H1 (cell line): Measurements from ENCODE around the gene MICU2. TPM values are rescaled to one million over a fixed set of nuclear protein-coding genes. Genes with fewer than 3 reads are reported as not detected.

Experiments used
- CTCF ChIA-PET: fragments of 300-600 bp; sonication (Branson Sonifier 250); formaldehyde crosslinking; loops from one replicate; lab custom pipeline; 2021; ENCODE audit not compliant: partially characterized antibody; lab: Charles Lee
- POLR2A ChIA-PET: fragments of 300-600 bp; sonication (Branson Sonifier 250); formaldehyde crosslinking; loops from one replicate; lab custom pipeline; 2021; ENCODE audit warnings: inconsistent platforms; ENCODE audit not compliant: partially characterized antibody; lab: Charles Lee
- DNase-seq, 2 experiments: peaks; one replicate each; pipeline versions ENCODE4 v3.0.0 to v3.0.0-alpha.2; 2010 to 2022; ENCODE audit warnings: low spot score in 2 of 2, low read depth in 1 of 2, mixed read lengths in 1 of 2
- FAIRE-seq: peaks from 2 replicates; lab custom pipeline; 2011; peaks lifted over from hg19 to GRCh38; lab: Jason Lieb, UNC
- H2AFZ ChIP-seq: 2 replicates; pipeline ENCODE4 v1.8.1; 2012; ENCODE audit warnings: low read length, inconsistent platforms
- H2AK5ac ChIP-seq: 2 replicates; pipeline ENCODE4 v1.6.1; 2013; ENCODE audit warnings: low read depth, low read length
- H2BK120ac ChIP-seq: replicated peaks from 2 replicates; pipeline ENCODE3; 2013; ENCODE audit warnings: low read depth, low read length, inconsistent platforms
- H2BK12ac ChIP-seq: 2 replicates; pipeline ENCODE4 v1.6.1; 2013; ENCODE audit warnings: low read depth, low read length
- H2BK15ac ChIP-seq: 2 replicates; pipeline ENCODE4 v1.6.1; 2013; ENCODE audit warnings: low read length
- H2BK20ac ChIP-seq: 2 replicates; pipeline ENCODE4 v1.6.1; 2013; ENCODE audit warnings: low read length
- H2BK5ac ChIP-seq: 2 replicates; pipeline ENCODE4 v1.6.1; 2013; ENCODE audit warnings: low read depth, low read length
- H3K14ac ChIP-seq: 2 replicates; pipeline ENCODE4 v1.6.1; 2013; ENCODE audit warnings: inconsistent platforms; ENCODE audit not compliant: insufficient read length
- H3K18ac ChIP-seq: 2 replicates; pipeline ENCODE4 v1.6.1; 2013; ENCODE audit warnings: low read length; ENCODE audit errors: extremely low read depth
- H3K23ac ChIP-seq: 2 replicates; pipeline ENCODE4 v1.6.1; 2013; ENCODE audit warnings: inconsistent platforms; ENCODE audit not compliant: insufficient read length
- H3K23me2 ChIP-seq: 2 replicates; pipeline ENCODE4 v1.6.1; 2013; ENCODE audit warnings: low read depth, low read length
- H3K27ac ChIP-seq: 2 replicates; pipeline ENCODE4 v1.6.1; 2011; ENCODE audit warnings: low read depth, low read length, inconsistent platforms
- H3K27me3 ChIP-seq, 4 experiments: replicated peaks in 1 of 4; 1 replicate in 1 of 4; 2 replicates in 3 of 4; pipeline versions ENCODE4 v1.6.1 to v1.8.1; 2011 to 2013; ENCODE audit warnings: low read length in 3 of 4, mild to moderate bottlenecking in 3 of 4, inconsistent platforms in 2 of 4, mixed read lengths in 2 of 4, moderate library complexity in 1 of 4; ENCODE audit not compliant: control insufficient read depth in 3 of 4, insufficient read depth in 3 of 4; ENCODE audit errors: extremely low read depth in 1 of 4
- H3K36me3 ChIP-seq, 4 experiments: 2 replicates each; pipeline versions ENCODE4 v1.6.1 to v1.8.1; 2011 to 2013; ENCODE audit warnings: mild to moderate bottlenecking in 4 of 4, low read length in 3 of 4, moderate library complexity in 2 of 4, control low read depth in 1 of 4, inconsistent platforms in 1 of 4; ENCODE audit not compliant: insufficient read depth in 4 of 4, control insufficient read depth in 2 of 4
- H3K4ac ChIP-seq: replicated peaks from 2 replicates; pipeline ENCODE3; 2013; ENCODE audit warnings: low read length, low read depth, mixed read lengths, inconsistent platforms; ENCODE audit not compliant: insufficient read length
- H3K4me1 ChIP-seq, 4 experiments: replicated peaks in 1 of 4; 1 replicate in 1 of 4; 2 replicates in 3 of 4; pipeline versions ENCODE4 v1.6.1 to v1.8.1; 2011 to 2013; ENCODE audit warnings: low read length in 3 of 4, inconsistent platforms in 2 of 4, mixed read lengths in 1 of 4; ENCODE audit not compliant: insufficient read depth in 4 of 4, control insufficient read depth in 3 of 4
- H3K4me2 ChIP-seq, 2 experiments: 2 replicates each; pipeline versions ENCODE4 v1.6.1 to v1.8.1; 2011 to 2013; ENCODE audit warnings: low read depth in 2 of 2, low read length in 2 of 2, control low read depth in 1 of 2, inconsistent platforms in 1 of 2, mild to moderate bottlenecking in 1 of 2; ENCODE audit not compliant: insufficient read depth in 1 of 2
- H3K4me3 ChIP-seq, 4 experiments: fragments of 200-600, 300-600 bp in 1 of 4; sonication (generic), shearing (Covaris generic), sonication (Bioruptor Twin) in 1 of 4; 2 replicates each; pipeline versions ENCODE4 v1.5.1 to v1.8.1; 2011 to 2016; ENCODE audit warnings: low read length in 4 of 4, low read depth in 3 of 4, control low read depth in 2 of 4, inconsistent platforms in 2 of 4, mild to moderate bottlenecking in 2 of 4, mixed read lengths in 1 of 4, moderate library complexity in 1 of 4; ENCODE audit not compliant: insufficient read depth in 2 of 4; ENCODE audit errors: extremely low read depth in 1 of 4
- H3K56ac ChIP-seq: replicated peaks from 2 replicates; pipeline ENCODE3; 2013; ENCODE audit warnings: low read depth, mild to moderate bottlenecking, mixed read lengths, low read length, inconsistent platforms; ENCODE audit not compliant: insufficient read length
- H3K79me1 ChIP-seq: 2 replicates; pipeline ENCODE4 v1.6.1; 2013; ENCODE audit warnings: low read depth, low read length, control low read depth
- H3K79me2 ChIP-seq, 2 experiments: 2 replicates each; pipeline versions ENCODE4 v1.6.1 to v1.8.1; 2012 to 2013; ENCODE audit warnings: low read length in 2 of 2, mild to moderate bottlenecking in 2 of 2, inconsistent platforms in 1 of 2; ENCODE audit not compliant: insufficient read depth in 2 of 2, control insufficient read depth in 1 of 2
- H3K9ac ChIP-seq, 4 experiments: replicated peaks in 1 of 4; 1 replicate in 1 of 4; 2 replicates in 3 of 4; pipeline versions ENCODE4 v1.6.1 to v1.8.1; 2011 to 2013; ENCODE audit warnings: low read depth in 3 of 4, low read length in 3 of 4, control low read depth in 2 of 4, mild to moderate bottlenecking in 2 of 4, moderate library complexity in 2 of 4, inconsistent platforms in 1 of 4; ENCODE audit errors: extremely low read depth in 1 of 4
- H3K9me3 ChIP-seq, 2 experiments: 2 replicates each; pipeline versions ENCODE4 v1.6.1 to v1.8.1; 2012 to 2013; ENCODE audit warnings: mild to moderate bottlenecking in 2 of 2, moderate library complexity in 2 of 2, control low read depth in 1 of 2, inconsistent platforms in 1 of 2, low read depth in 1 of 2, low read length in 1 of 2, mixed read lengths in 1 of 2; ENCODE audit not compliant: insufficient read depth in 2 of 2
- H4K20me1 ChIP-seq, 2 experiments: replicated peaks in 1 of 2; 2 replicates each; pipeline versions ENCODE3 to v1.8.1; 2011 to 2013; ENCODE audit warnings: inconsistent platforms in 2 of 2, low read length in 2 of 2, mild to moderate bottlenecking in 1 of 2; ENCODE audit not compliant: insufficient read depth in 2 of 2, control insufficient read depth in 1 of 2
- H4K5ac ChIP-seq: 2 replicates; pipeline ENCODE4 v1.6.1; 2013; ENCODE audit warnings: low read length, low read depth, mixed read lengths, inconsistent platforms; ENCODE audit not compliant: insufficient read length
- H4K8ac ChIP-seq: 2 replicates; pipeline ENCODE4 v1.8.0; 2013; ENCODE audit warnings: mild to moderate bottlenecking, moderate library complexity, low read length, inconsistent platforms; ENCODE audit not compliant: insufficient read depth; ENCODE audit errors: extremely low read depth
- H4K91ac ChIP-seq: replicated peaks from 2 replicates; pipeline ENCODE3; 2013; ENCODE audit warnings: low read length, mixed read lengths, inconsistent platforms; ENCODE audit not compliant: insufficient read length
- ASH2L ChIP-seq: fragments of 200-600, 300-600 bp; sonication (generic); IDR thresholded peaks from one replicate; pipeline ENCODE4 v1.7.1; 2017; ENCODE audit warnings: low read length
- GABPA ChIP-seq: IDR thresholded peaks from 2 replicates; pipeline ENCODE4 v1.6.1; 2011; ENCODE audit warnings: mild to moderate bottlenecking, low read length, moderate library complexity, borderline replicate concordance; ENCODE audit not compliant: insufficient read depth
- HDAC6 ChIP-seq: IDR thresholded peaks from one replicate; pipeline ENCODE4 v1.7.1; 2012; ENCODE audit warnings: low read depth, mild to moderate bottlenecking, inconsistent platforms, low read length, moderate library complexity
- NRF1 ChIP-seq: IDR thresholded peaks from 2 replicates; pipeline ENCODE4 v1.6.1; 2011; ENCODE audit warnings: mild to moderate bottlenecking, low read depth, low read length, improper control_type of control experiment
- POLR2AphosphoS5 ChIP-seq: IDR thresholded peaks from 2 replicates; pipeline ENCODE4 v1.6.1; 2011; ENCODE audit warnings: low read depth, low read length
- RBBP5 ChIP-seq: IDR thresholded peaks from 2 replicates; pipeline ENCODE4 v1.7.1; 2012; ENCODE audit warnings: low read depth, mild to moderate bottlenecking, inconsistent platforms, low read length, moderate library complexity, borderline replicate concordance
- RFX5 ChIP-seq: IDR thresholded peaks from 2 replicates; pipeline ENCODE4 v1.6.1; 2011; ENCODE audit warnings: low read depth, low read length, improper control_type of control experiment, borderline replicate concordance
- SP2 ChIP-seq: IDR thresholded peaks from 2 replicates; pipeline ENCODE4 v1.6.1; 2012; ENCODE audit warnings: mild to moderate bottlenecking, low read length, inconsistent platforms
- TAF1 ChIP-seq: IDR thresholded peaks from 2 replicates; pipeline ENCODE4 v1.6.1; 2011; ENCODE audit warnings: mild to moderate bottlenecking, low read depth, low read length
- WGBS, 2 experiments: shearing (Covaris generic) in 1 of 2; methylation state at CpG; one replicate each; pipeline versions ENCODE4 v1.1.6 to v1.1.7; 2013 to 2015; ENCODE audit warnings: low lambda C conversion rate in 2 of 2, mixed read lengths in 2 of 2, inconsistent platforms in 1 of 2, low coverage in 1 of 2, missing lambda C conversion rate in 1 of 2; ENCODE audit not compliant: insufficient replicate concordance in 2 of 2, insufficient coverage in 1 of 2, insufficient read length in 1 of 2; ENCODE audit errors: extremely low coverage in 1 of 2, missing lambda C conversion rate in 1 of 2; 5-methylcytosine and 5-hydroxymethylcytosine counted together
- polyA plus RNA-seq, 7 experiments: library from polyadenylated mRNA; depleted of rRNA in 3 of 7; stranded (reverse) in 5 of 7; unstranded in 2 of 7; fragments of >200 nt in 5 of 7; fragments of 200-250 nt in 2 of 7; gene quantifications; 1 replicate in 5 of 7; 2 replicates in 1 of 7; 4 replicates in 1 of 7; pipeline versions ENCODE4 v1.2.1 to v1.2.3, GENCODE V29; 2011 to 2013; ENCODE audit warnings: missing spikeins in 2 of 7, mixed read lengths in 2 of 7
- total RNA-seq: library from RNA; stranded (reverse); fragmentation: NEBNext Ultra II Directional; extraction: Animal tissue kit (Norgen Biotek cat#: 25700); gene quantifications from 2 replicates; pipeline ENCODE4 v1.2.1, GENCODE V29; 2021

Gene MICU2
- total and polyA plus RNA-seq, 2 of the 8 experiments (the other 6 are each of a cell fraction or from before 2014, with no cell fraction given): 34.6 to 36.5 TPM

GRCh38 chr13:21538280-21538679, 65.7 kb downstream of the MICU2 start:
- H3K23ac ChIP-seq: no peak overlapping the region
- H2BK20ac ChIP-seq: no peak overlapping the region
- H4K91ac ChIP-seq: no peak overlapping the region
- H3K79me2 ChIP-seq: 0 out of 4 replicates have a peak, but pooled peaks cover 0 to 2% of the 10 kb centered on the region in 2 experiments
- no peak overlapping the region for H4K5ac ChIP-seq
- POLR2A ChIA-PET: no interaction called here
- DNase-seq (no peak), FAIRE-seq (no peak)
- no peak overlapping the region for H3K27ac ChIP-seq
- H2AFZ ChIP-seq: no peak overlapping the region
- H3K14ac ChIP-seq: no peak overlapping the region
- no peak overlapping the region for H3K9ac ChIP-seq
- no peaks in the 10 kb centered on the region for H3K4me1 ChIP-seq
- H3K18ac ChIP-seq: no peak overlapping the region
- no peak overlapping the region for H2BK120ac ChIP-seq
- 97% methylated on average over 3 of the region's 4 CpGs; no CpG with 5 or more reads in 1 of the 2 experiments for WGBS, 2 experiments
- H3K9me3 ChIP-seq: no peaks in the 10 kb centered on the region
- H3K79me1 ChIP-seq: no peaks in the 10 kb centered on the region
- no peak overlapping the region for H3K4me2 ChIP-seq
- no peak overlapping the region for H4K8ac ChIP-seq
- TF ChIP-seq HDAC6: no peak
- no peak for TF ChIP-seq RFX5
- no peak for TF ChIP-seq POLR2AphosphoS5
- TF ChIP-seq GABPA: no peak
- no peak for TF ChIP-seq SP2
- no peak for TF ChIP-seq RBBP5
- TF ChIP-seq NRF1: no peak
- TF ChIP-seq ASH2L: no peak
- no peak for TF ChIP-seq TAF1
- no peak overlapping the region for H2BK12ac ChIP-seq
- no peaks in the 10 kb centered on the region for H3K36me3 ChIP-seq
- no peaks in the 10 kb centered on the region for H3K27me3 ChIP-seq
- no peak overlapping the region for H3K4ac ChIP-seq
- H2AK5ac ChIP-seq: no peak overlapping the region
- no peak overlapping the region for H3K4me3 ChIP-seq
- no peak overlapping the region for H3K56ac ChIP-seq
- CTCF ChIA-PET: interaction anchor here (1.0 kb wide), 1 partner anchor 20 kb away, joined by 3 read pairs; no protein-coding TSS in a partner anchor
- H4K20me1 ChIP-seq: no peaks in the 10 kb centered on the region
- no peaks in the 10 kb centered on the region for H3K23me2 ChIP-seq
- H2BK5ac ChIP-seq: no peak overlapping the region
- no peak overlapping the region for H2BK15ac ChIP-seq
